ENCODE results near the gene ELAVL3.

GRCh38 chr19:11434703-11435056 lies 46.2 kb downstream of the ELAVL3 start:
- TF ChIP-seq EP300 (IDR thresholded peaks at IDR 0.05), result no peak
- TF ChIP-seq CTCF (IDR thresholded peaks at IDR 0.05), result no peak
